Loucy (cell line): Measurements from ENCODE around the gene RAPH1.

Source experiments
- H2AFZ ChIP-seq: fragments of 200-600 bp; sonication (generic); 2 replicates; pipeline ENCODE4 v1.6.0; 2016; ENCODE audit warnings: antibody characterized with exemption, mild to moderate bottlenecking, low read length, moderate library complexity
- H3F3A ChIP-seq: fragments of 200-600 bp; 2 replicates; pipeline ENCODE4 v1.6.0; 2016; ENCODE audit warnings: antibody characterized with exemption, low read depth, mild to moderate bottlenecking
- H3K27me3 ChIP-seq: fragments of 200-600 bp; sonication (generic); 2 replicates; pipeline ENCODE4 v1.6.1; 2014; ENCODE audit warnings: low read length, mild to moderate bottlenecking; ENCODE audit not compliant: insufficient read depth, poor library complexity, severe bottlenecking
- H3K36me3 ChIP-seq: fragments of 200-600 bp; sonication (generic); 2 replicates; pipeline ENCODE4 v1.6.1; 2016; ENCODE audit warnings: low read length; ENCODE audit not compliant: insufficient read depth
- H3K4me1 ChIP-seq: fragments of 200-600 bp; sonication (generic); 2 replicates; pipeline ENCODE4 v1.5.1; 2014; ENCODE audit warnings: low read length, mild to moderate bottlenecking; ENCODE audit not compliant: insufficient read depth, poor library complexity, severe bottlenecking
- H3K4me2 ChIP-seq: fragments of 200-600 bp; sonication (generic); 2 replicates; pipeline ENCODE4 v1.6.0; 2014; ENCODE audit warnings: antibody characterized with exemption, low read length, low read depth, mild to moderate bottlenecking; ENCODE audit not compliant: poor library complexity, severe bottlenecking
- H3K4me3 ChIP-seq: fragments of 200-600 bp; sonication (generic); 2 replicates; pipeline ENCODE4 v1.5.1; 2014; ENCODE audit warnings: low read length, mild to moderate bottlenecking, mixed read lengths; ENCODE audit not compliant: poor library complexity, severe bottlenecking
- H3K79me2 ChIP-seq: fragments of 200-600 bp; sonication (generic); 2 replicates; pipeline ENCODE4 v1.6.1; 2014; ENCODE audit warnings: low read length; ENCODE audit not compliant: insufficient read depth
- H3K9ac ChIP-seq: fragments of 200-600 bp; sonication (generic); 2 replicates; pipeline ENCODE4 v1.6.0; 2014; ENCODE audit warnings: mild to moderate bottlenecking, low read depth, low read length, moderate library complexity; ENCODE audit not compliant: poor library complexity, severe bottlenecking
- H3K9me2 ChIP-seq: fragments of 200-600 bp; sonication (generic); replicated peaks from 2 replicates; pipeline ENCODE4 v1.6.1; 2016; ENCODE audit warnings: low read depth, low read length, mixed read lengths
- H3K9me3 ChIP-seq: fragments of 200-600 bp; sonication (generic); 2 replicates; pipeline ENCODE4 v1.6.1; 2014; ENCODE audit warnings: mild to moderate bottlenecking, antibody characterized with exemption, low read length, low read depth; ENCODE audit not compliant: insufficient read depth
- H4K20me1 ChIP-seq: fragments of 200-600 bp; sonication (generic); 2 replicates; pipeline ENCODE4 v1.6.0; 2014; ENCODE audit warnings: antibody characterized with exemption, low read length, mild to moderate bottlenecking; ENCODE audit not compliant: insufficient read depth, poor library complexity, severe bottlenecking
- CTCF ChIP-seq: fragments of 200-600 bp; sonication (generic); conservative IDR thresholded peaks from 2 replicates; pipeline ENCODE4 v1.5.1; 2014; ENCODE audit warnings: mild to moderate bottlenecking, antibody characterized with exemption, low read length
- EZH2phosphoT487 ChIP-seq: fragments of 200-600 bp; IDR thresholded peaks from 2 replicates; pipeline ENCODE4 v1.6.1; 2018; ENCODE audit warnings: antibody characterized with exemption, mild to moderate bottlenecking, moderate library complexity, borderline replicate concordance

RAPH1 gene

GRCh38 chr2:203352604-203353255 is 182.4 kb downstream of the RAPH1 start:
- Histone ChIP-seq H3K4me1 (no peaks in the 10 kb centered on the region), H3K79me2 (peaks cover 52% of the 10 kb centered on the region), H3K9me3 (no peaks in the 10 kb centered on the region), H3K9ac (no peak overlapping the region), H3K4me2 (no peak overlapping the region), H4K20me1 (peaks cover 5% of the 10 kb centered on the region), H3K4me3 (no peak overlapping the region), H2AFZ (no peak overlapping the region), H3K36me3 (no peaks in the 10 kb centered on the region), H3K27me3 (no peaks in the 10 kb centered on the region), H3F3A (no peaks in the 10 kb centered on the region), H3K9me2 (no peaks in the 10 kb centered on the region)
- TF ChIP-seq CTCF (no peak), EZH2phosphoT487 (no peak)

GRCh38 chr2:203347375-203347774 is 187.7 kb downstream of the RAPH1 start:
- H4K20me1 ChIP-seq: peaks cover 5% of the 10 kb centered on the region
- H3K9me2 ChIP-seq: no peaks in the 10 kb centered on the region
- H3K9me3 ChIP-seq: no peaks in the 10 kb centered on the region
- no peak overlapping the region for H2AFZ ChIP-seq
- H3K27me3 ChIP-seq: no peaks in the 10 kb centered on the region
- H3K36me3 ChIP-seq: peaks cover 7% of the 10 kb centered on the region; the same call in 1 of the 2 replicates
- H3F3A ChIP-seq: no peaks in the 10 kb centered on the region
- H3K4me3 ChIP-seq: no peak overlapping the region
- TF ChIP-seq EZH2phosphoT487: no peak
- TF ChIP-seq CTCF: no peak
- H3K79me2 ChIP-seq: peaks cover 39% of the 10 kb centered on the region
- H3K4me1 ChIP-seq: no peaks in the 10 kb centered on the region
- H3K9ac ChIP-seq: no peak overlapping the region
- no peak overlapping the region for H3K4me2 ChIP-seq

GRCh38 chr2:203346612-203347011 is 188.5 kb downstream of the RAPH1 start:
- peaks cover 7% of the 10 kb centered on the region; the same call in 1 of the 2 replicates for H3K36me3 ChIP-seq
- no peaks in the 10 kb centered on the region for H3K27me3 ChIP-seq
- no peaks in the 10 kb centered on the region for H3F3A ChIP-seq
- no peaks in the 10 kb centered on the region for H3K9me2 ChIP-seq
- no peak overlapping the region for H3K4me3 ChIP-seq
- H3K79me2 ChIP-seq: peaks cover 38% of the 10 kb centered on the region
- no peaks in the 10 kb centered on the region for H3K9me3 ChIP-seq
- H3K9ac ChIP-seq: no peak overlapping the region
- TF ChIP-seq EZH2phosphoT487: no peak
- no peak for TF ChIP-seq CTCF
- no peaks in the 10 kb centered on the region for H3K4me1 ChIP-seq
- H4K20me1 ChIP-seq: peaks cover 5% of the 10 kb centered on the region
- H3K4me2 ChIP-seq: no peak overlapping the region
- H2AFZ ChIP-seq: no peak overlapping the region
